Stimulated activated CD4-positive, alpha-beta T cell treated with anti-CD3 and anti-CD28 coated beads, Interleukin-12 subunit alpha, Interleukin-12 subunit beta, amount 100 ng/mL, for 24 hours (primary cell): ENCODE measurements around the gene FEZF1.

ENCODE experiments used
- DNase-seq, 2 experiments: peaks; one replicate each; pipeline ENCODE4 v3.0.0-alpha.2; 2020; ENCODE audit warnings: low read depth in 2 of 2

FEZF1 gene

GRCh38 chr7:122304319-122304975, at the start of gene FEZF1:
Gene FEZF1, minus strand, starts transcription at chr7:122304750. Its CDS starts 313 bp downstream, at chr7:122304437.
- DNase-seq, result no peak

DNA sequence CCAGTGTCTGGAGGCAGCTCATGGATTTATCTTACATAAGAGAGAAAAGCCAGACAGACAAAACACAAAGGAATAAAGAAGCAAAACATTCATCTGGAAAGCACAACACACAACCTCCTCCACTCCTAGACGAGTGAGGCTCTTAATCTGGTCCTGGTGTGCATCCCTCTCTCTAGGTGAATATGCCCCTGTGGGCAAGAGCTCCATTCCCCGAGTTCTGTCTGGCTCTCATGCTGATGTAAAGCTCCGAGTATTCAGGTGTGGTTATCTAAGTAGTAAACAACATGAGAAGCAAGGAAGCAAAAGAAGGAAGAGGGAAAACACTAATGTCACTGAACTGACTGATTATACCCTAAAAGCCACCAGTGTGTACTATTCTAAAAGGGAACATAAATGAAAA, 47.9 kb upstream of the FEZF1 start:
- DNase-seq, result no peak

- DNase-seq, result no peak
Measured at GRCh38 chr7:122350701-122351100, 46.2 kb upstream of the FEZF1 start.

DNA sequence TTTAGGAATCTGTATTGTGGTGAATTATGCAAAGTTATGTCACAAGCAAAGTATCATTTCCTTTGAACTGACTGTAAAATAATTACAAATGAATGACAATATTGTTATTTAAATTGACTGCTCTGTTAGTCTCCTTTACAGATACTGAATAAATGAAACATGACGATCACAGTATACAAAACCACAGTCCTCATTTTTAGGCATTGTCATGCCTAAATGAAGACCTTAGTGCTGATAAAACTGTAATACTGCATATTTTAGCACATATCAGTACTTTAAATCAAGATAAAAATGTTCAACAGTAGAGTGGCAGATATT, 39.7 kb upstream of the FEZF1 start:
- DNase-seq, result no peak

DNA sequence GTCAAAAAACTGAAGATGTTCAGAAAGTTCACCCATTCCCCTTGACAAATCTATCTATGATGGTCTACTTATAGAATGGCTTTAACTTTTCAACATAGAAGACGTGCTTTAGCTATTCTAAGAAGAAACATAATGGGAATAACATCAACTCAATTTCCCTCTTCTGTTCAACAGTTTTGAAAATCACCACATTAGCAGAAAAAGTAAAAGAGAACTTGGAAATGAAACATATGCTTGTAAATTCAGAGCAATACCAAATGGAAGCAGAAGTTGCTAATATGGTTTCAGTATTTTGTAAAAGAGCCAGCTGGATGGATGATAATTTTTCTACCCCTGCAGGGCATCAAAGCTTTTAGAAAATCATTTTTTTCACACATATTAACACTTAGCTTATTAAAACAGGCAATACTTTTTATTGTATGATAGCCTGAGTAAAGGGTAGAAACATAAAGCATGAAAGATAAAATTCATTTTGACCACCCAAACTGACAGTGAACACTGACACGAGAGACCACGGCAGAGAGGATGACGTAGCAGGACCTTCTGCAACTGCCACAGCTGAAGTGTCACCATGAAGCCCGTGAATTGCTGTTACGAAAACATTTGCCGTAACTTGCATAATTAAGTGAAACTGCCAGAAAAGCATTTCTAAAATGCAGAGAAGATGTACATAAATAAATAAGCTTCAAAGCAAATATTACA, 39.2 kb upstream of the FEZF1 start:
- DNase-seq, result no peak

DNA sequence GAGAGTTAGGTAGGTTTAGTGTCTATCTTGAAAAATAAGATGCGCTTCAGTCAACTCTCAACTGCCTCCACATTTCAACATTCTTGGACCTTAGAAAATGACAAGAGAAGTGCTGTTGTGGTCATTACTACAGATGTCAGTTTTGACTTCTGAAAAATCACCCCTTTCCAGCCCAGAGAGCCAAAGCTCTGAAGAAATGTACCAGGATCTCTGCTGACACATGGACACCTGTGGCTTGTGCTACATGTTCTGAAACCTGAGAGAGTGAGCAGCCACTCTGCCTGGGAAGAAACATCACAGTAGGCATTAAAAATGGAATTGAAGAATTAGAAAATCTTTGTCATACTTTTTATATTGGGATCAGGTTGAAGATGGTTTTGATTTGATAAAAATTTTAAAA, 35.9 kb upstream of the FEZF1 start:
- DNase-seq, result no peak

DNA sequence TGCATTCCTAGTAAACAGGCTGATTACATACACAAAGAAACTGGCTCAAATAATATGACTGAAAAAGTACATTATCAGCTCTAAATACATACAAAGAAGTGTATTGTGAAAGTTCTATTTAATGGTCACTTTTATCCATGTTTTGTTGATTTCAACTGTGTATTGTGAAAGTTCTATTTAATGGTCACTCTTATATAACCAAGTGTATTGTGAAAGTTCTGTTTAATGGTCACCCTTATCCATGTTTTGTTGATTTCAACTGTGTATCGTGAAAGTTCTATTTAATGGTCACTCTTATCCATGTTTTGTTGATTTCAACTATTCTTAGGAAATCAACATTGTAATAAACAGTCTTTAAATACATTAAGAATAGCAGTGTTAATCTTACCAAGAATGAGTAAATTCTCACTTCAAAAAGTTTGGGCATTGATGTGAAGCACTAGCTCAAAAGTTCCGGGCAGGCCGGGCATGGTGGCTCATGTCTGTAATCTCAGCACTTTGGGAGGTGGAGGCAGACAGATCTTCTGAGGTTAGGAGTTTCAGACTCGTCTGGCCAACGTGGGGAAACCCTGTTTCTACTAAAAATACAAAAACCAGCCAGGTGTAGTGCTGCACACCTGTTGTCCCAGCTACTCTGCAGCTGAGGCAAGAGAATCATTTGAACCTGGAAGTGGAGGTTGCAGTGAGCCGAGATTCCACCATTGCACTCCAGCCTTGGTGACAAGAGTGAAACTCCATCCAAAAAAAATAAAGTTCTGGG, 34.8 kb upstream of the FEZF1 start:
- DNase-seq, result no peak

DNA sequence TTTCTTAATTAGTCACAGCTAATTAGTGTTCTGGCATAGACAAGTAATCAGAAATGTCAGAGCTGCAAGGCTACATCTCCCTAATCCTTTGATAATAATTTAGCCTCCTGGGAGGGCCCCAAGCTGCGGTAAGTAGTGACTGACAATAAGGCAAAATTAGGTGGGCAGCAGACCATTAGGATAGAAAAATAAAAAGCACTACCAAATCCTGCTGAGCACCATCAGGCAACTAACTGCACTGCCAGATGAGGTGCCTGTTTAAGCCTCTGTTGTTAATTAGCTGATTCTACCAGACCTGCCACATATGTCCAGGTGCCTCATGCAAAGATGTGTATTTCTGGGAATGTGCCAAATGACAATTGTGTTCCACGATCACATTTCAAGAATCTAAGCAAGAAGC, 32.5 kb upstream of the FEZF1 start:
- no peak for DNase-seq

- no peak for DNase-seq
Measured at GRCh38 chr7:122329145-122329802, 24.7 kb upstream of the FEZF1 start.

- DNase-seq, result no peak
Measured at GRCh38 chr7:122327969-122328368, 23.4 kb upstream of the FEZF1 start.

DNA sequence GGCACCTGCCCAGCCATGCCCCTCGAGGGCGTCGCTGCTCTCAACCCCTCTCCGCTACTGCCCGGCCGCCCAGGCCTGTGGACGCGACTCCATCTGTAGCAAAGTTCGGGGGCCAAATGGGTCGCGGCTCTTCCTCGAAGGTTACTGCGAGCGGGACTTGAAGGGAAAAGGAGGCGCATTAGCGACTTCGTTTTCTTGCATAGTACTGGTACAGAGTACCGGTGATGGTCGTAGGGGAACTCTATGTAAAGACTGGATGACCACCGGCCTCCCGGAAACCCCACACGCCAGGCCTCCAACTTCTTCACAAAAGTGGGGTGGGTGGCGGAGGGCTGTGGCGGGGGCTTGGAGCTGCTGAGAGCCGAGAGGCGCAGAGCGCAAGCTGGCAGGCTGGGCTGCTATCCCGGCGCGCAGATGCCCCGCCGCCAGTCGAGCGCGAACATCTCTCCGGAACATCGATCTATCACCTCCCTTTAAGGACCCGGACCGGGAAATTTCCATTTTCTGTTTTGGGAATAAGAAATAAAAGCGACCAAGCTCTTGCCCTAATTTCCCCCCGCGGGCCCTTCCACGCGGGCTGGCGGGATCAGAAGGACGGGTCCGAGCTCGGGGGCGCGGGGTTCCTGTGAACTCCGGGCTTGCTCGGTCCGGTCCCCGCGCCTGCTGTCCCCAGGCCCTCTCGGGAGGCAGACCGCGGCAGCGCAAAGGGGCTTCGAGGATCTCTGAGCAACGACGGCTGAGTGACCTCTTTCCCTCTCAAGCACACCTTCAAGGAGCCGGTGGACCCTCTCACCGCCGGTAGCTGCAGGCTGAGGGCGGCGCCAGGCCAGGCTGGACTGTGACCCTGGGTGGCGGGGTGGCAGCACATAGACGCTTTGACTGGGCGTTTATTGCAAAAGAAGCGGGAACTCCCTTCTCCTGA, 12.2 kb upstream of the FEZF1 start:
- DNase-seq, result no peak

DNA sequence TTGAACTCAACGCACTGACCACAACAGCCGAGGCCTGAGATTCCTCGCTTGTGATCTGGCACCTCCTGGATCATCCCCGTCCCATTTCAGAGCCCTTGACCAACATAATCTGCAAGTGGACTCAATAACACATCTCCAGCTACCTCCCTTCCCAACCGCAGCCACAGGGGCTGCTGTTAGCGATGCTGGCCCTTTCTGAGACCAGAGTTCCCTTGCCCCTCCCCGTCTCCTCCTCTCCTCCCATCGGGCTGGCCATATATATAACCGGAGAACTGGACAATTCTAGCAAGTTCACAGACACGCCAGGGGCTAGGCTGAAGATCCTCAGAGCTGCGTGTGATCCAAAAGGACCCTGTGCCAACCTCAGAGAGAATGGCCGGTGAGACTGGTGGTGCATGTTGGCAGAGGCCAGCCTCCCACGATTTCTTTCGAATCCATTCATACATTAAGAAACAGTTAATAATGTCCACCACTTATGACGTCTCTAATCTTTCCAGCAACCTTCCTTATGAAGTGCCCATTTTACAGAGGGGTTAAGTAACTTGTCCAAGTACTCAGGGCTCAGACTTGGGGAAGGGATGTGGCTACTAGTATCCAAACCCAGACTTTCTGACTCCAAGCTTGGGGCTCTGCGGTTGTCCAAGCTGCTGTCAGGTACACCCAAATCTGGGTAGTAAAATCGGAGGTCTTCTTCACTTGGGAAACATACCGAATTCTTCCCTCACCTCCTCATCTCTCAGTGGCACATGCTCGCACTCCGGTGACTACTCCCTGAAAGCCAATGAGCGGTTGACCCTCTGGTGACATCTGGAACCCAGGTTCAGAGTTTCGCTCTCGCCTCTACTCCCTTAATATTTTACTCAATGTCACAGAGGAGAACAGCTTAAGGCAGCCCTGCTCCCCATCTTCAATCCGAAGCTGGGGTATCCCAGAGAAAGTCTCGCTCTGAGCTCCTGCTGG, 11.2 kb upstream of the FEZF1 start:
- no peak for DNase-seq

- DNase-seq, result no peak
Measured at GRCh38 chr7:122314284-122314683, 9.7 kb upstream of the FEZF1 start.

GRCh38 chr7:122312789-122313188, 8.2 kb upstream of the FEZF1 start:
- no peak for DNase-seq

DNA sequence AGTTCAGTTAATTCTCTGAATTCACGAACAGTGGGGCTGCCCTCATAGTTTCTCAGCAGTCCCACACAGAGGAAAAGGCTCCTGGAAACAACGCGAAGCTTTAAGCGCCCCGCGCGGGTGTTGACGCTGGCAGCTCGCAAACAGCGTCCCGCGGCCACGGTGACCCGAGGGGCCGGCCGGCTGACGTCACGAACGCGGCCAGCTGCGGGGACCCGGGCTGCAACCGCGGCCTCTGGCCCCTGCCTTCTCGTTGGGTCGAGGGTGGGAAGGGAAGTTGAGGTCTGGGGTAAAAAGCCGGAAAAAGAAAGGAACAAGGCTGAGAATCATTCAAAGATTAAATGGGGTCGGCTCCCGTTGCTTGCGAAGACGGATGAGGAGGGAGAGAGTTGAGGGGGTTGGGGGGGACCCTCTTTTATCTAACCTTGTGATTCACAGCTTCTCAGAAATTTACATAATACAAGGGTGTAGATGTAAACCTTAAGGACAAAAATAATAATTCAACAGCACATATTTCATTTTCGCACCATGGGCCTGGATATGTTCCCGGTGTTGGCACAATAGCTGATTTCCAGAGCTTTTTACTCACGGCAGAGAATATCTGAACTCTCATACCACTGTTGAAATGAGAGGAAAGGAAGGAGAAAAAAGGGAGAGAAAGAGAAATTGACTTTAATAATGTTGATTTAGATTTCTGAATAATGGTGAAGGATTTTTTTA, 7.3 kb upstream of the FEZF1 start:
- DNase-seq, result no peak

DNA sequence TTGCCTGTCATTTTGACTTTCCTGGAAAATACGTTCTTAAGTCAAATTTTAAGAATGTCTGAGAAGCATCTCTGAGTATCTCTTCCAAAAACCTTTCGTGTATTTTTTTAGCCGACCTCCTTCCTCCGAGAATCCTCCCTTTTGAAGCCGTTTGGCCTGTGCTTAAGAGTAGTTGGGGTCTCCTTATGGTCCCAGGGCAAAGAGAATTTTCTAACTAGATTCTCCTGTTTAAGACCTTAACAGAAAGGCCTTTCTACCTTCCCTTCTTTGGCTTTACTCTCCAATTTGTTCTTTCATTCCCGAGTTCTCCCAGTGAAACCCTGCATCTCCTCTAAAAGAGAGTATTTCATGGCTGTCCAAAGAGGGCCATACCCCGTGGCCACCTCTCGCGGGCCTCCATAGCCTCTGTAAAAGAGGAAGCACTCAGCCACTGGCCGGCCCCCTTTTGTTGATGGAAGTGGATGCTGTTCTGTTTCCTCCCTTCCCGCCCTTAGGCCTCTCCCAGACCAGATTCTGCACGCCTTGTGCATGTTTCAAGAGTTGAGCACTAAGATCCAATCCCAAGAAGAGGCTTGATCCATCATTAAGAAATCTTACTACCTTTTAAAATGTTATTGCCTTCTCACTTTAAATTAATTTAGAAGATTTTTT, 6.6 kb upstream of the FEZF1 start:
- DNase-seq, result no peak

DNA sequence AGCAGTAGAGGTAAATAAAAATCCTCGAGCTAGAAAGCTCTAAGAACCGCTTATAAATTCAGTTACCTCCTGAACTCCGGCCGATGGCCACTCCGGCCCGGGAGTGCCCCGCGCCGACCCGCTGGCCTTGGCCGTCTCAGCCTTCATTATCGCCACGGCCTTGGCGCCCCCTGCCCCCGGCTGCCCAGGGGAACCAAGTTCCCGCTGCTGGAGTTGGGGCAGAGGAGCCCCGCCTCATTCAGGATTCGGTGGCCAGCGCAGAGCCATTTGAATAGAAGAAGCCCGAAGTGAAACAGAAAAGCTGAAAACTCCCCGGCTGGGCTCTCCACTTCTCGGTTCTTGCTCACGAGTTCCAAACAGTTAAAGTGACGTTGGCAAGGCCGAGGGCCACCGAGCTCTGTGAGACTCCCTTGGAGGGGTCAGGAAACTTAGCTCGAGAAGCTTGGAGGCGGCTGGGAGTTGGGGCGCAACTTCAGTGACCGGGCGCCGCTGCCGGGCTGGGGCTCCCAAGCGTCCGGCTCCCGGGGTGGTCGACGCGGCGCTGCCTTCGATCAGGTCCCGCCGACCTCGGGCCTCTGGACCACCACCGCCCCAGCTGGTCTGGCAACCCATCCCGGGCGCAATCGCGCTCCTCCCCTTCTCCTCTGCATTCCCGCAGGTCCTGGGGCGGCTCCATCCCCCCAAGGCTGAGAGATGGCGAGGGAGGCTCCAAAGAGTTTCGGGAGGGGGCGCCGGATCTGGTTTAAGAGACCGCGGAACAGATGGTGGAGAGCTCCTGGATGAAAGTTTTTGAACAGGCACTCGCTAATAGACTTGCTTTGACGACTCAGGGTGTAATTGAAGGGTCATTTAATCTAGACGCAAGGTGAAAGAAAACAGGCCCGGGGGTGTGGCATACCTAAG, 5.8 kb upstream of the FEZF1 start:
- DNase-seq, result no peak

GRCh38 chr7:122309421-122309820, 4.9 kb upstream of the FEZF1 start:
- no peak for DNase-seq
